ENCODE results near the gene HSPG2.

DNA sequence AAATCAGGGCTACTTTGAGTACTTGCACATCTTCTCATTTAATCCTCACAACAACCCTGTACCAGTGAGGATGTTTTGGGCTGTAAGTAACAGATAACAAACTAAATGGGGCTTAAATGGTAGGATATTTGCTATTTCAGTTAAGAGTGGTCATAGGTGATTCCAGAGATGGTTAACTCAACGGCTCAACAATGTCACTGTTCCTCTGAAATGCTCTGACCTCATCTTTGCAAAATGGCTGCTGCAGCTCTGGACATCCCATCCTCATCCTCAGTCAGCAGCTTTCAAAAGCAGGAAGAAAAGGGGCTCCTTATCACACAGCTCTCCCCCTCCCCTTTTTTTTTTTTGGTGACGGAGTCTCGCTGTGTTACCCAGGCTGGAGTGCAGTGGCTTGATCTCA lies 123.6 kb downstream of the HSPG2 start:
- TF ChIP-seq, protein P1, sequence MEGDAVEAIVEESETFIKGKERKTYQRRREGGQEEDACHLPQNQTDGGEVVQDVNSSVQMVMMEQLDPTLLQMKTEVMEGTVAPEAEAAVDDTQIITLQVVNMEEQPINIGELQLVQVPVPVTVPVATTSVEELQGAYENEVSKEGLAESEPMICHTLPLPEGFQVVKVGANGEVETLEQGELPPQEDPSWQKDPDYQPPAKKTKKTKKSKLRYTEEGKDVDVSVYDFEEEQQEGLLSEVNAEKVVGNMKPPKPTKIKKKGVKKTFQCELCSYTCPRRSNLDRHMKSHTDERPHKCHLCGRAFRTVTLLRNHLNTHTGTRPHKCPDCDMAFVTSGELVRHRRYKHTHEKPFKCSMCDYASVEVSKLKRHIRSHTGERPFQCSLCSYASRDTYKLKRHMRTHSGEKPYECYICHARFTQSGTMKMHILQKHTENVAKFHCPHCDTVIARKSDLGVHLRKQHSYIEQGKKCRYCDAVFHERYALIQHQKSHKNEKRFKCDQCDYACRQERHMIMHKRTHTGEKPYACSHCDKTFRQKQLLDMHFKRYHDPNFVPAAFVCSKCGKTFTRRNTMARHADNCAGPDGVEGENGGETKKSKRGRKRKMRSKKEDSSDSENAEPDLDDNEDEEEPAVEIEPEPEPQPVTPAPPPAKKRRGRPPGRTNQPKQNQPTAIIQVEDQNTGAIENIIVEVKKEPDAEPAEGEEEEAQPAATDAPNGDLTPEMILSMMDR (IDR thresholded peaks at IDR 0.05), result no peak
- TF ChIP-seq POLR2A (IDR thresholded peaks at IDR 0.05), result no peak
